ENCODE measurements around the gene YDJC.
"Not testable (repeated sequence)": the region's sequence is repeated elsewhere in the genome, so short reads cannot be mapped to it uniquely, and the experiment has no call there.

The YDJC gene, protein sequence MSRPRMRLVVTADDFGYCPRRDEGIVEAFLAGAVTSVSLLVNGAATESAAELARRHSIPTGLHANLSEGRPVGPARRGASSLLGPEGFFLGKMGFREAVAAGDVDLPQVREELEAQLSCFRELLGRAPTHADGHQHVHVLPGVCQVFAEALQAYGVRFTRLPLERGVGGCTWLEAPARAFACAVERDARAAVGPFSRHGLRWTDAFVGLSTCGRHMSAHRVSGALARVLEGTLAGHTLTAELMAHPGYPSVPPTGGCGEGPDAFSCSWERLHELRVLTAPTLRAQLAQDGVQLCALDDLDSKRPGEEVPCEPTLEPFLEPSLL

DNA sequence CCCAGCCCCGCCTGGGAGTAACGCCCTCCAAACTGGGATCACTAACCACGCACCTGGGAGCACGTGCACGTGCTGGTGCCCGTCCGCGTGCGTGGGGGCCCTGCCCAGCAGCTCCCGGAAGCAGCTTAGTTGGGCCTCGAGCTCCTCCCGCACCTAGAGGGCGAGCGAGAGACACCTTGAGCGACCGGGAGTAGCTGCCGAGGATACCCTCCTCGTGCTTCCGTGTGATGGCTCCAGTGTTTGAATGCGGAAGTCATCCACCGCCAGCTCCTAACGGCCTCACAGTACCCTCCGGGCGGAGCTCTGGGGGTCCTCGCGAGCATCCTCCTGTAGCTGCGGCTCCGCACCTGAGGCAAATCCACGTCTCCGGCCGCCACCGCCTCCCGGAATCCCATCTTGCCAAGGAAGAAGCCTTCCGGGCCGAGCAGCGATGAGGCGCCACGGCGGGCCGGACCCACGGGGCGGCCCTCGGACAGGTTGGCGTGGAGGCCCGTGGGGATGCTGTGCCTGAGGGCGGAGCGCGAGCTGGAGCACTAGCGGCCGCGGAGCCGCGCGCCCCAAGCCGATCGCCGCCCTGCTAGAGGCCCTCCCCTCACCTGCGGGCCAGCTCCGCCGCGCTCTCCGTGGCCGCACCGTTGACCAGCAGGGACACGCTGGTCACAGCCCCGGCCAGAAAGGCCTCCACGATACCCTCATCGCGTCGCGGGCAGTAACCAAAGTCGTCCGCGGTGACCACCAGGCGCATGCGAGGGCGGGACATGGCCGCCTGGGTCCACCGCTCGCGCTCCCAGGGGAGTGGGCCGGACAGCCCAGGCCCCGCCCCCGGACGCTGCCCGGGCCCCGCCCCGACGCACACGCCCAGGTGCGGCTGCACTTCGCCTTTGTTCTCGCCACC is at the start of gene YDJC:
TSS of gene YDJC (minus strand) at position 768 of the 895 bp plus-strand sequence. CDS start at position 760, 8 bp downstream.
- DNase-seq: peak; percentile 97

GRCh38 chr22:21679383-21679782 is 49.6 kb upstream of the YDJC start:
- no peak for DNase-seq

DNA sequence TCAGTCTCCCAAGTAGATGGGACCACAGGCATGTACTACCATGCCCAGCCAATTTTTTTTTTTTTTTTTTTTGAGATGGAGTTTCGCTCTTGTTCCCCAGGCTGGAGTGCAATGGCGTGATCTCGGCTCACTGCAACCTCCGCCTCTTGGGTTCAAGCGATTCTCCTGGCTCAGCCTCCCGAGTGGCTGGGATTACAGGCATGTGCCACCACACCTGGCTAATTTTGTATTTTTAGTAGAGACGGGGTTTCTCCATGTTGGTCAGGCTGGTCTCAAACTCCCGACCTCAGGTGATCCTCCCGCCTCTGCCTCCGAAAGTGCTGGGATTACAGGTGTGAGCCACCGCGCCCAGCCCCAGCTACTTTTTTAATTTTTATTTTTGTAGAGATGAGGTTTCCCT is 49.0 kb upstream of the YDJC start:
- DNase-seq: not testable (repeated sequence)

DNA sequence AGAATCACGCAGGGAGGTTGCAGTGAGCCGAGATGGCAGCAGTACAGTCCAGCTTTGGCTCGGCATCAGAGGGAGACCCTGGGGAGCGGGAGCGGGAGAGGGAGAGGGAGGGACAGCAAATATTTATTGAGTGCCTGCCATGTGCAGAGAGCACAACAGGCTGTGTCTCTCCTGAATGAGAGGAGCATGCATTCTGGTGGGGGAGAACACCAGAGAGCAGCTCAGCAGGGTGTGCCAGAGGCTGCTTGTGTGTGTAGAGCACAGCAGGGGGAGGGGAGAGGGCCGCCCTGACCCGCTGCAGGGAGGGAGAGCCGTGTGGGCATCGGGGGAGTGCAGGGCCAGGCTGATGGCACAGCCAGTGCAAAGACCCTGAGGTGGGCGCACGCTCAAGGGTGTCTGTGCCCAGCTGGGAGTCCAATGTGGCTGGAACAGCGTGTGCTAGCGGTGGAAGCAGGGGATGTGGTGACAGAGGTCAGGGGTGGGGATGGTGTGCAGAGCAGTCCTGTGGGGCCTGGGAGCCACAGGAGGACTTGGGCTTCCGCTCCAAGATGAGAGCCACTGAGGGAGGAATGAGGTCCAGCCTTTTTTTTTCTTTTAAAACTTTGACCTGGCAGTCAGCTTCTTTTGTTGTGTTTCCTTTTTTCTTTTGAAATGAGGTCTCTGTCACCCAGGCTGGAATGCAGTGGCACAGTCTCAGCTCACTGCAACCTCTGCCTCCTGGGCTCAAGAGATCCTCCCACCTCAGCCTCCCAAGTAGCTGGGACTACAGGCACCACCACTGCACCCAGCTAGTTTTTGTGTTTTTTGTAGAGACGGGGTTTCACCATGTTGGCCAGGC is 48.0 kb upstream of the YDJC start:
- no peak for DNase-seq

GRCh38 chr22:21674638-21675245 is 44.9 kb upstream of the YDJC start:
- DNase-seq: no peak

DNA sequence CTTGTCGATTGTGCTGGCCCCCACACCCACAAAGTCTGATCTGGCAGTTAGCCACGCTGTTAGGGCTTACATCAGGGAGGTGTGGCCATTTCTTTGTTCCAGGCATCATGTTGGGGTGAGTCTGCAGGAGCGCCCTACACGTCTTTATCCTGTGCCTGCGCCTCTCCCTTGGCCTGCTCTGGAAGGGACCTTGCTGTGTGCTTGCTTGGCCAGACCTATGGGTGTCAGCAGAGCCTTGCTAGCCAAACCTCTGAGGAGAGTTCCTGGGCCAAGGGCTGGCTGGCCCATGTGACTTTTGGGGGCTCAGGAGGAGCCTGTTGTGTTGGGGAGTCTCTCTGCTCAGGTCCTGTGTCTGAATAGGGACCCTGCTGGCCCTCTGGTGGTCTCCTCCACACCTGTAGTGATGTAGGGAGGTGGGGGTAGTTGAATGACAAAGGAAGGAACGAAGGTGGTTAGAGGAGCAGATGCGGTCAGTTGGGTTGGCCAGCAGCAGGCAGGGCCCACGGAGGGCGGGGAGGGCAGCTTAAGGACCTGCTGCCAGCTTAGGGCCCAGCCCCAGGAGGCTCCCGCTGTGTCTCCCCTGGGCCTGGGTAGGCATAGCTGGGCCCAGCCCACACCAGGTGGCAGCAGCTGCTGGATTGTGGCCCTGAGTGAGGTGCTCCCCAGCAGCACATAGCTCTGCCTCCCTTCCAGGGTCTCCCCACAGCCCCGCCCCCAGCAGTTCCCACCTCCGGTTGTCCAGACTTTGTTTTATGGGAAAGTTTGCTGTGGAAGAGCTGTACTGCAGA is 43.9 kb upstream of the YDJC start:
- DNase-seq: no peak

GRCh38 chr22:21672107-21672629 is 42.3 kb upstream of the YDJC start:
- no peak for DNase-seq

DNA sequence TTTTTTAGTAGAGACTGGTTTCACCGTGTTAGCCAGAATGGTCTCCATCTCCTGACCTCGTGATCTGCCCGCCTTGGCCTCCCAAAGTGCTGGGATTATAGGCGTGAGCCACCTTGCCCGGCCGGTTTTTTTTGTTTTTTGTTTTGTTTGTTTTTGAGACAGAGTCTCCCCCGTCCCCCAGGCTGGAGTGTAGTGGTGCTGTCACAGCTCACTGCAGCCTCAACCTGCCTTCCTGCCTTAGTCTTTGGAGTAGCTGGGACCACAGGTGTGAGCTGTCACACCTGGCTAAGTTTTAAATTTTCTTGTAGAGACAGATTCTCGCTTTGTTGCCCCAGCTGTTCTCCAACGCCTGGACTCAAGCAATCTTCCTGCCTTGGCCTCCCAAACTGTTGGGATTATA is 39.2 kb upstream of the YDJC start:
- DNase-seq: no peak

GRCh38 chr22:21666786-21667185 is 37.0 kb upstream of the YDJC start:
- DNase-seq: no peak

- DNase-seq: no peak
These were observed 35.4 kb upstream of the YDJC start for GRCh38 chr22:21665047-21665851.

DNA sequence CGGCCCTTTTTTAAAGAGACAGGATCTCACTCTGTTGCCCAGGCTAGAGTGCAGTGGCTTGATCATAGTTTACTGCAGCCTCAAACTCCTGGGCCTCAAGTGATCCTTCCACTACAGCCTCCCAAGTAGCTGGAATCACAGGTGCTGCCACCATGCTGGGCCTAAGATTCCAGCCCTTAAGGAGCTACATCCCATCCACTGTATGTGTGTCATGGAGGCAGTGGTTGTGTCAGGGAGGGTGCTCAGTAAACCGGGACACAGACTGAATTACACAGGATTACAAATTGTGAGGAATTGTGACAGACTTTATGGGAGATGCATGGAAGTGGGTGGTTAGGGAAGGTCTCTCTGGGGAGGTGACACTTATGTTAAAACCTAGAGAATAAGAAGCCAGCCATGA is 33.9 kb upstream of the YDJC start:
- DNase-seq: no peak

DNA sequence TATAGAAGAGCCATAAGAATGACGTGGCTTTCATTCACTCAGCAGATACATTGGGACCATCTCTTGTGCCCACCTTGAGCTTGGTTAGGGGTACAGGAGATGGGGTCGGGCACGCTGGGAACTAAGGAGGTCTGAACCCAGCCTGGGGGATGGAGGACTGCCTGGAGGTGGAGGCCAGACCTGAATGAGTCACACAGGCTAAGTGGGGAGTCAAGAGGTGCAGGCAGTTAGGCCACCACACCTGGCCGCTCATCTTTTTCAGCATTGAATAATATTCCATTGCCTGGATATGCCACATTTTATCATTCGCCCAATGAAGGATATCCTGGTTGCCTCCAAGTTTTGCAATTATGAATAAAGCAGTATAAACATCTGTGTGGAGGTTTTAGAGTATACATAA is 32.2 kb upstream of the YDJC start:
- DNase-seq: no peak

- no peak for DNase-seq
These were observed 31.1 kb upstream of the YDJC start for GRCh38 chr22:21660904-21661303.

DNA sequence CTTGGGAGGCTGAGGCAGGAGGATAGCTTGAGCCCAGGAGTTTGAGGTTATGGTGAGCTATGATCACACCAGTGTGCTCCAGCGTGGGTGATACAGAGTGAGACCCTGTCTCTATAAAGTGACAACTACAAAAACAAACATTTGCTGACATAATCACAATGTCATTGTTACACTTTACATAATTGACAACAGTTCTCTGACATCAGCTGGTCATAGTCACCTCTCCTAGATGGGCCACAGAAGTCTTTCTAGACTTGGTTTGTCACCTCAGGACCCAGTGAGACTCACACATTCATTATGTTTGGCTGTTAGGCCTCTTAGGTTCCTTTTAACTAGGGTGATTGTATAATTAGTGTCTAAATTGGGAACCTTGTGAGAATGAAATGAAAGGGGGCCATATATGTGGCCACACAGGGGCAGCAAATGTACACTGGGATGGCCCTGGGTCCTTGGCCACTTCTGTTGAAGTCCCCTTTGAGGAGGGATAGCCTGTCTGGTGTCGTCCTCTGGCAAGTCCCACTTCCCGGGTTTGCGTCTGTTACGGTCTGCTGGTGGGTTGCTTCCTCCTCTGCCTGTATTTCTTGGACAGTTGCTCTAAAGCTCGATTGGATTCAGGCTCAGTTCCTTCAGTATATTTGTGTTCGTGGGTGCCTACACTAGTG is 30.2 kb upstream of the YDJC start:
- no peak for DNase-seq

GRCh38 chr22:21657360-21658032 is 27.7 kb upstream of the YDJC start:
- DNase-seq: peak; percentile 88

GRCh38 chr22:21657020-21657359 is 27.2 kb upstream of the YDJC start:
- DNase-seq: no peak

DNA sequence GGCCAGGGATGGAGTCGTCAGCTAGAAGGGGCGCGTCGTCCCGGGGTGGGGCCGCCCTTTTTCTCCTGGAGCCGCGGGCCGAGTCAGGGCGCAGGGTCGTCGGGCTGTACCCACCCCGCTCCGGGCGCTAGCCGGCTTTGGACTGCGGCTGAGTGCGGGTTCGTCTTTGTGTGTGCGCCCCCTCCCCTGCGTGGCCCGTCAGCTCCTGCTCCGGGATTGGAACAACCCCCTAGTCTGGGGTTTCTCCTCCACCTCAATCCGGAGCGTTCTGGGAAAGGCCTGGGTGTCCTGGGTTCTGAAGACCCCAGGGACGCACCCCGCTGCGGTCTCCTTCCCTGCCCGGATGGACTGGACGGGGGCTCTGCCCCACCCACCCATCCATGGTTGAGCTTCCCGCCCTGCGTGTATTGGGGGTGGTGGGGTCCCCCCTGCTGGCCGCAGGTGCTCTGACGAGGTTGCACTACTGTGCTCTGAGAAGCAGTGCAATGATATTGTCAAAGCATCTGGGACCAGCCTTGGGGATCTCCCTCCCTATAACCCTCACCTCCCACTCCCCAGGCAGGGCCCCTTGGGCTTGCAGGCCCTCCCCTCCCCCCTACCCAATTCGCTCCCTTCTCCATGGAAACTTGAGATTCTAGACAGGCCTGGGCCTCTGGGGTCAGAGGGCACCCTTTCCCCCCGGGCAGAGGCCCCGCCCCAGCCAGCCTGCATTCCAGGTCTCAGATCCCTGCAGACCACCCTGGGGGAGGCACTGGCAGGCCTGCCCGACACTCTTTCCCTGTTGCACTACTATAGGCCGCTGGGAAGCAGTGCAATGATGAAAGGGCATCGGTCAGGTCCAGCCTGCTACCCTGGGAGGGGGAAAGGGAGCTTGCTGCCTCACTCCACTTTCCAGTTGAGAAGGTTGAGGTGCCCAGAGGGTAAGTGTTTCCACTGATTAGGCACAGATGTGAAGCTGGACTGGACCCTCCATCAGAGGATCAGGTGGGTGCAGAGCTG is 23.0 kb upstream of the YDJC start:
- DNase-seq: no peak

DNA sequence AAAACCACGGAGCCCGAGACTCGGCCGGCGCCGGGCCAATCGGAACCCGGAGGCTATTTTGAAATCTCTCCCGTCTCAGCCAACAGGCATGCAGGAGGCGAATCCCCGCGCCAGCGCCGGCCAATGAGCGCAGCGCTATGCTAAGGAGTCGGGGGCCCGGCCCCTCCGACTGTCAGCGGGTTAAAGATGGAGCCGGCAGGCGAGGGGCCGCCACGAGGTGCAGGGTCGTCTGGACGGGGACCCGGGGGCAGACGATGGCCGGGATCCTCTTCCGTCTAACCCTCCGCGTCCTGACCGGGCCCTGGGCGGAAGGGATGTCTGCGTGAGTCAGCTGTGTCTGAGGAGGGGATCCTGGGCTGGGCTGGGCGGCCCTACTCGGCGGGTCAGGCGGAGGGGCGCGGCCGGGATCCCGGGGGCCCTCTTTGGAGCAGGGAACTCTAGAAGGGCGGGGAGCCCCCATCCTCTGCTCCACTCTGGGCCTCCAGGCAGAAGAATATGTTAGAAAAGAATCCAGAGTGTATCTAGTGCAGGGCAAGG is 22.3 kb upstream of the YDJC start:
- peak; percentile 87 for DNase-seq

All from CD4-positive, alpha-beta T cell treated with Interleukin-6 for 4 hours (primary cell).